SK-N-SH (cell line): Measurements from ENCODE around the gene MRPS6.

ENCODE experiments used
- EZH2phosphoT487 ChIP-seq: fragments of 200-600 bp; sonication (generic); IDR thresholded peaks from 2 replicates; pipeline ENCODE4 v1.6.1; 2017; ENCODE audit warnings: low read depth, mixed run types, mild to moderate bottlenecking, antibody characterized with exemption, moderate library complexity, borderline replicate concordance
- FOSL2 ChIP-seq: IDR thresholded peaks from 2 replicates; pipeline ENCODE4 v1.4.0; 2012; ENCODE audit warnings: low read depth, mild to moderate bottlenecking, moderate library complexity, borderline replicate concordance
- GABPA ChIP-seq: IDR thresholded peaks from 2 replicates; pipeline ENCODE4 v1.4.0; 2012; ENCODE audit warnings: low read depth, mild to moderate bottlenecking
- GATA2 ChIP-seq: sonication (generic); formaldehyde crosslinking; IDR thresholded peaks from 2 replicates; pipeline ENCODE4 v1.5.0; 2020; ENCODE audit warnings: mild to moderate bottlenecking, missing genetic modification reagents
- MXI1 ChIP-seq: IDR thresholded peaks from 2 replicates; pipeline ENCODE4 v1.6.1; 2012; ENCODE audit warnings: mild to moderate bottlenecking, low read depth, low read length, improper control_type of control experiment
- RAD21 ChIP-seq: IDR thresholded peaks from 2 replicates; pipeline ENCODE4 v1.6.1; 2012; ENCODE audit warnings: mild to moderate bottlenecking, low read length
- SMC3 ChIP-seq: IDR thresholded peaks from 2 replicates; pipeline ENCODE4 v1.6.1; 2012; ENCODE audit warnings: low read depth, low read length, improper control_type of control experiment
- TAF1 ChIP-seq: IDR thresholded peaks from 2 replicates; pipeline ENCODE4 v1.6.1; 2012; ENCODE audit warnings: low read depth, mild to moderate bottlenecking, low read length, moderate library complexity, borderline replicate concordance
- TF ChIP-seq, protein P1 (sequence below): fragments of 200-600 bp; sonication (generic); IDR thresholded peaks from 2 replicates; pipeline ENCODE4 v1.6.1; 2017; ENCODE audit warnings: antibody characterized with exemption, mild to moderate bottlenecking, moderate library complexity
- TF ChIP-seq, protein P2 (sequence below): IDR thresholded peaks from 2 replicates; pipeline ENCODE4 v1.4.0; 2012; ENCODE audit warnings: low read depth, borderline replicate concordance
- TF ChIP-seq, protein P3 (sequence below): IDR thresholded peaks from 2 replicates; pipeline ENCODE4 v1.4.0; 2012; ENCODE audit warnings: low read depth

- TF ChIP-seq TAF1 = no peak
- TF ChIP-seq, protein P1, sequence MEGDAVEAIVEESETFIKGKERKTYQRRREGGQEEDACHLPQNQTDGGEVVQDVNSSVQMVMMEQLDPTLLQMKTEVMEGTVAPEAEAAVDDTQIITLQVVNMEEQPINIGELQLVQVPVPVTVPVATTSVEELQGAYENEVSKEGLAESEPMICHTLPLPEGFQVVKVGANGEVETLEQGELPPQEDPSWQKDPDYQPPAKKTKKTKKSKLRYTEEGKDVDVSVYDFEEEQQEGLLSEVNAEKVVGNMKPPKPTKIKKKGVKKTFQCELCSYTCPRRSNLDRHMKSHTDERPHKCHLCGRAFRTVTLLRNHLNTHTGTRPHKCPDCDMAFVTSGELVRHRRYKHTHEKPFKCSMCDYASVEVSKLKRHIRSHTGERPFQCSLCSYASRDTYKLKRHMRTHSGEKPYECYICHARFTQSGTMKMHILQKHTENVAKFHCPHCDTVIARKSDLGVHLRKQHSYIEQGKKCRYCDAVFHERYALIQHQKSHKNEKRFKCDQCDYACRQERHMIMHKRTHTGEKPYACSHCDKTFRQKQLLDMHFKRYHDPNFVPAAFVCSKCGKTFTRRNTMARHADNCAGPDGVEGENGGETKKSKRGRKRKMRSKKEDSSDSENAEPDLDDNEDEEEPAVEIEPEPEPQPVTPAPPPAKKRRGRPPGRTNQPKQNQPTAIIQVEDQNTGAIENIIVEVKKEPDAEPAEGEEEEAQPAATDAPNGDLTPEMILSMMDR = no peak
- no peak for TF ChIP-seq MXI1
- no peak for TF ChIP-seq EZH2phosphoT487
- TF ChIP-seq, protein P2, sequence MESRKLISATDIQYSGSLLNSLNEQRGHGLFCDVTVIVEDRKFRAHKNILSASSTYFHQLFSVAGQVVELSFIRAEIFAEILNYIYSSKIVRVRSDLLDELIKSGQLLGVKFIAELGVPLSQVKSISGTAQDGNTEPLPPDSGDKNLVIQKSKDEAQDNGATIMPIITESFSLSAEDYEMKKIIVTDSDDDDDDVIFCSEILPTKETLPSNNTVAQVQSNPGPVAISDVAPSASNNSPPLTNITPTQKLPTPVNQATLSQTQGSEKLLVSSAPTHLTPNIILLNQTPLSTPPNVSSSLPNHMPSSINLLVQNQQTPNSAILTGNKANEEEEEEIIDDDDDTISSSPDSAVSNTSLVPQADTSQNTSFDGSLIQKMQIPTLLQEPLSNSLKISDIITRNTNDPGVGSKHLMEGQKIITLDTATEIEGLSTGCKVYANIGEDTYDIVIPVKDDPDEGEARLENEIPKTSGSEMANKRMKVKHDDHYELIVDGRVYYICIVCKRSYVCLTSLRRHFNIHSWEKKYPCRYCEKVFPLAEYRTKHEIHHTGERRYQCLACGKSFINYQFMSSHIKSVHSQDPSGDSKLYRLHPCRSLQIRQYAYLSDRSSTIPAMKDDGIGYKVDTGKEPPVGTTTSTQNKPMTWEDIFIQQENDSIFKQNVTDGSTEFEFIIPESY = no peak
- no peak for TF ChIP-seq FOSL2
- TF ChIP-seq GATA2 (CRISPR knock-in tag) = no peak
- TF ChIP-seq, protein P3, sequence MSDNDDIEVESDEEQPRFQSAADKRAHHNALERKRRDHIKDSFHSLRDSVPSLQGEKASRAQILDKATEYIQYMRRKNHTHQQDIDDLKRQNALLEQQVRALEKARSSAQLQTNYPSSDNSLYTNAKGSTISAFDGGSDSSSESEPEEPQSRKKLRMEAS = no peak
- no peak for TF ChIP-seq GABPA
- no peak for TF ChIP-seq SMC3
- no peak for TF ChIP-seq RAD21
Observed at GRCh38 chr21:34131586-34131985, 58.2 kb downstream of the MRPS6 start.
